Left ventricle myocardium inferior (tissue), 1 donor: ENCODE results near the gene STARD3NL. TPM values are rescaled to one million over a fixed set of nuclear protein-coding genes. Genes with fewer than 3 reads are reported as not detected.

ENCODE experiments used
- DNase-seq: peaks from one replicate; pipeline ENCODE4 v3.0.0-alpha.2; 2020
- H3K27ac ChIP-seq: fragments of 200-600 bp; replicated peaks from 2 replicates; pipeline ENCODE4 v1.8.0; 2021
- H3K27me3 ChIP-seq: fragments of 200-600 bp; 2 replicates; pipeline ENCODE4 v1.8.0; 2021; ENCODE audit warnings: low read depth
- H3K36me3 ChIP-seq: fragments of 200-600 bp; 2 replicates; pipeline ENCODE4 v1.8.0; 2021
- H3K4me1 ChIP-seq: fragments of 200-600 bp; 2 replicates; pipeline ENCODE4 v1.8.0; 2021
- H3K4me3 ChIP-seq: fragments of 200-600 bp; 2 replicates; pipeline ENCODE4 v1.8.0; 2021; ENCODE audit warnings: mild to moderate bottlenecking, moderate library complexity
- H3K9me3 ChIP-seq: fragments of 200-600 bp; replicated peaks from 2 replicates; pipeline ENCODE4 v1.8.0; 2021
- CTCF ChIP-seq: fragments of 200-600 bp; IDR thresholded peaks from 2 replicates; pipeline ENCODE4 v1.8.0; 2021; ENCODE audit warnings: antibody characterized with exemption, mild to moderate bottlenecking, borderline replicate concordance
- intact Hi-C: fragments of 100-400 bp; cut with micrococcal nuclease; formaldehyde crosslinking; loops from one replicate; pipeline ENCODE4 v1.11.0; 2022
- total RNA-seq: library from RNA; stranded (reverse); fragmentation: NEBNext Ultra II Directional; extraction: Animal tissue kit (Norgen Biotek cat#: 25700); gene quantifications from one replicate; pipeline ENCODE4 v1.2.1, GENCODE V29; 2021
- donor health status: DM: no; HTN: yes; CAD: no; lungs with severe emphysema.

Gene STARD3NL
- total RNA-seq, 1 donor from 2014 or later: 24.8 TPM

- no peak overlapping the region for H3K27ac ChIP-seq
Observed at GRCh38 chr7:38280000-38280399, 102.0 kb downstream of the STARD3NL start.

More at GRCh38 chr7:38280000-38280399, 102.0 kb downstream of the STARD3NL start:
- no peaks in the 10 kb centered on the region for H3K36me3 ChIP-seq
- intact Hi-C loops: no loop called here
- no peak for DNase-seq
- H3K27me3 ChIP-seq: no peaks in the 10 kb centered on the region
- TF ChIP-seq CTCF: no peak
- H3K4me1 ChIP-seq: peaks cover 8% of the 10 kb centered on the region
- H3K9me3 ChIP-seq: no peaks in the 10 kb centered on the region
- H3K4me3 ChIP-seq: no peak overlapping the region
